HG03064 (cell line): ENCODE measurements around the gene SLC25A39.

ENCODE experiments used
- ATAC-seq: cut with Tn5 transposase; IDR thresholded peaks from one replicate; pipeline ENCODE4 v1.9.1; 2021; ENCODE audit warnings: low read depth; ENCODE audit not compliant: unreplicated experiment

The SLC25A39 gene

DNA sequence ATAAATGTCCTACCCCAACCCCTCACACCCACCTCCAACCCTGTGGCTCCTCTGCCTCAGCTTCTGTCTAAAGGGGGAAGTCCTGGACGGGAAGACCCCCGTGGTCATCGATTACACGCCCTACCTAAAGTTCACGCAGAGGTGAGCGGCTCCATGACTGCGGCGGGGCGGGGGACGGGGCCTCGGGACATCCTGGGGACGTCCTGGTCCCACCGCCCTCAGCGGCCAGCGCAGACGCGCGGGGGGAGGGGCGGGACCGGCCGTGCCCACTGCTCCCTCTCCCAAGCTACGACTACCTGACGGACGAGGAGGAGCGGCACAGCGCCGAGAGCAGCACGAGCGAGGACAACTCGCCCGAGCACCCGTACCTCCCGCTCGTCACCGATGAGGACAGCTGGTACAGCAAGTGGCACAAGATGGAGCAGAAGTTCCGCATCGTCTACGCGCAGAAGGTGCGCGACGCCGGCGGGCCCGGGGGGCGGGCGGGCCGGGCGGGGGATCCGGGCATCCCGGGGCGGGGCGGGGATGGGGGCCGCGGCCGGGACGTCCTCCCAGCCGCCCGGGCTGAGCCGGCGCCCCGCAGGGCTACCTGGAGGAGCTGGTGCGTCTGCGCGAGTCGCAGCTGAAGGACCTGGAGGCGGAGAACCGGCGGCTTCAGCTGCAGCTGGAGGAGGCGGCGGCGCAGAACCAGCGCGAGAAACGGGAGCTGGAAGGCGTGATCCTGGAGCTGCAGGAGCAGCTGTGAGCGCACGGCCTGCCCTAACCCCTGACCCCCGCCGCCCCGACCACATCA is 9.6 kb downstream of the SLC25A39 start:
- ATAC-seq = no peak

DNA sequence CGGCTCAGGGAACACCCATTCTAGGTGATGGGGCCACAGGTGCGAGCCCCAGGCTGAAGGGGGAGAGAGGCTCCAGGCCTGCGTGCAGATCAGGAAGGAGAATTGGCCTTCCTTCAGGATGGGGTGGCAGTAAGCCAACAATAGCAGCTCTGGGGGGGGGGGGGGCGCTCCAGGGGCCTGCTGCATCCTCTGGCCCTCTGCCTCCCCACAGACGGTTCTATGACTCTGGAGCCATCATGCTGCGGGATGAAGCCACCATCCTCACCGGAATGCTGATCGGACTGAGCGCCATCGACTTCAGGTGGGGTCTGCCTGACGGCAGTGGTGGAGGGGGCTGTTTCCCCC is 10.1 kb downstream of the SLC25A39 start:
- no peak for ATAC-seq

DNA sequence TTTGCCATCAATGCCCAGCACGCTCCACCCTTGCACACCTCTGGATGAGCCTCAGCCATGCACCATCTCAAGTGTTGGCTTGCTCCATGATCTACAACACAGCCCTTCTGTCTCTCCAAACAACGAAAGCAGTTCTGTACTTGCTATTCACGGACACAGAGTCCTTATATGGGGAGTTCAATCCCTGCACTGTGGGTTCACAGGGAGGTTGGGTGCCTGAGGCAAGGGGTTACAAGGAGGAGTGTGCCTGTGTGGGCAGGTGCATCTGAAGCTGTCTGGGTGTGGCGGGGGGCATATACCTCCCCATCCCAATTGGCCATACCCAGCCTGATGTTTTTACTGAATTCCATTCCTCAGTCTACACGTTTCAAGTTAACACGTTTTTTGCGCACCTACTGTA is 10.6 kb downstream of the SLC25A39 start:
- no peak for ATAC-seq

DNA sequence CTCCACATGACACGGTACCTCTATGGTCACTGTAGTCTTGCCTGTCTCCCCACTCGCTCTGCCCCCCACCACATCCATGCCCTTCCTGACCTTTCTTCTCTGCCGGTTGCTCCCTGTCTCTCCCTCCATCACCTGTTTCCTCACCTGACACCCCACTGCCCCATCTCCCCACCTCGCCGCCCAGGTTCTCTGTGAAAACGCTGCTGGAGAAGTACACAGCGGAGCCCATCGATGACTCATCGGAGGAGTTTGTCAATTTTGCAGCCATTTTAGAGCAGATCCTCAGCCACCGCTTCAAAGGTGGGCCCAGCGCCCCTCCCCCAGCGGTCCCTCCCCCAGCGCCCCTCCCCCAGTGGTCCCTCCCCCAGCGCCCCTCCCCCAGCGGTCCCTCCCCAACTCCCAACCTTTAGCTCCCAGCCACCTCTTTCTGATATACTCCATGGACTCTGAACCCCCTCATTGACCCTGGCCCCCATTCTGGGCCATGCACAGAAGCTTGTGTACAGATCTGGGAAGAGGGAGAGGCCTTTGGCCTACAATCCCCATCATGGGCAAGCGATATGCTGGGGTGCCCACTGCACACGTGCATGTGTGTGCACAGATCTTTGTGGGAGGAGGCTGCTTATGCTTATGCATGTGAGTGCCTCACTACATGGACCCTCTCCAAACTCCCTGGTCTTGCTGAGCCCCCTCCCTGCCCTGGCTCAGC is 12.1 kb downstream of the SLC25A39 start:
- no peak for ATAC-seq

- ATAC-seq = no peak
These were observed 13.0 kb downstream of the SLC25A39 start for GRCh38 chr17:44311562-44312181.

- no peak for ATAC-seq
These were observed 13.8 kb downstream of the SLC25A39 start for GRCh38 chr17:44310609-44311376.

DNA sequence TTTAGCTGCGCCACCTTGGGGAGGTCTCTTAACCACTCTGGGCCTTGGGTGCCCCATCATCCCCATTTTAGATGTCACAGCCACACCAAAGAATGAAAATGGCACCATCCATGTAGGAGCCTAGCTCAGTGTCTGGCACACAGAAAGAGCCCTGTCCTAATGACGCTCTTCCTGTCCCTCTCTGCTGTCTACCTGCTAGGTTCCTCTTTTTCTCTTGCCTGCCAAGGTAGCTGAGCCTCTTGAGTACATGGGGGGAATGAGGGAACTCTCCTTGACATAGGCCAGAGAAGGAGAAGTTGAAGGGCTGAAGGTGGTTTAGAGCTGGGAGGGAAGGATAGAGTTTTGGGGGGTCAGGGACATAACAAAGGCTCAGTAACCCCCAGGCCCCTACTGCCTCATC is 14.4 kb downstream of the SLC25A39 start:
- ATAC-seq = no peak

GRCh38 chr17:44309472-44309871 is 15.2 kb downstream of the SLC25A39 start:
- no peak for ATAC-seq

DNA sequence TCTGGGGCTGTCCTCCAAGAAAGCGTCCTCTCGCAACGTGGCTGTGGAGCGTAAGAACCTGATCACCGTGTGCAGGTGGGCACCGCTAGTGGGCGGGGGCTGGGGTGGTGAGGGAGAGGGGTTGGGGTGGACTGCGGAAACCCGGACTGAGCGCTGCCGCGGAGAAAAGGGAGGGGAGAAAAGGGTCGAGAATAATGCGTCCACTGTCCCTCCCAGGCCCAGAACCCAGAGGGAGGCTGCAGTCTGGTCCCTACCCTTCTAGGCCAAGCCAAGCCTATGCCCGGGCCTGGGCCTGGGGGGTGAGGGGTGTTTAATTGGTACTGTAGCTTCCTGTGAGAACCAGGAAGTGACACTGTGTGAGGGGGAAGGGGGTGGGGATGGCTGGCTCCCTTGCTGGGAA is 15.8 kb downstream of the SLC25A39 start:
- ATAC-seq = no peak

DNA sequence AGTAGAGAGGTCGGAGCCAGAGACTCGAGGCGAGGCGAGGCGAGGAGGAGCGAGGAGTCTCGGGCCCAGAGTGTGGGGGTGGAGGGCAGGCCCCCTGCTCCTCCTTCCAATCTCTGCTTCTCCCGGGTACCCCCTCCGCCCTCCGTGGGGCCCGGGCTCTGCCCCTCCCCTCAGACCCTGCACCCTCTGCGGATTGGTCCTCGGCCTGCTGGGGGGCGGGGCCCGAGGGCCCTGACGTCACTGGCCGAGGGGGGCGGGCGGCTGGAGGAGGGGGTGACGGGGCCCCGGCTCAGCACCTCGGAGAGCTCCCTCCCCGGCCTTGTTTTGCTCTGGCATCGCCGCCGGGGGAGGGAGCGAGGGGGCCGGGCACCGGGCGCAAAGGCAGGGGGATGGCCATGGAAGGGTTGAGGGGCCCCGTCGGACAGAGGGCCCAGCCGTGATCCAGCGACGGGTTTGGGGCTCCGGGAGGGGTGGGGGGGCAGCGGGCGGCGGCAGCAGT is 16.3 kb downstream of the SLC25A39 start, which contains the start of gene RUNDC3A:
Gene RUNDC3A (plus strand): TSS at position 282 of the 499 bp plus-strand sequence. CDS start 232 bp downstream, outside the sequence.
- ATAC-seq = no peak

DNA sequence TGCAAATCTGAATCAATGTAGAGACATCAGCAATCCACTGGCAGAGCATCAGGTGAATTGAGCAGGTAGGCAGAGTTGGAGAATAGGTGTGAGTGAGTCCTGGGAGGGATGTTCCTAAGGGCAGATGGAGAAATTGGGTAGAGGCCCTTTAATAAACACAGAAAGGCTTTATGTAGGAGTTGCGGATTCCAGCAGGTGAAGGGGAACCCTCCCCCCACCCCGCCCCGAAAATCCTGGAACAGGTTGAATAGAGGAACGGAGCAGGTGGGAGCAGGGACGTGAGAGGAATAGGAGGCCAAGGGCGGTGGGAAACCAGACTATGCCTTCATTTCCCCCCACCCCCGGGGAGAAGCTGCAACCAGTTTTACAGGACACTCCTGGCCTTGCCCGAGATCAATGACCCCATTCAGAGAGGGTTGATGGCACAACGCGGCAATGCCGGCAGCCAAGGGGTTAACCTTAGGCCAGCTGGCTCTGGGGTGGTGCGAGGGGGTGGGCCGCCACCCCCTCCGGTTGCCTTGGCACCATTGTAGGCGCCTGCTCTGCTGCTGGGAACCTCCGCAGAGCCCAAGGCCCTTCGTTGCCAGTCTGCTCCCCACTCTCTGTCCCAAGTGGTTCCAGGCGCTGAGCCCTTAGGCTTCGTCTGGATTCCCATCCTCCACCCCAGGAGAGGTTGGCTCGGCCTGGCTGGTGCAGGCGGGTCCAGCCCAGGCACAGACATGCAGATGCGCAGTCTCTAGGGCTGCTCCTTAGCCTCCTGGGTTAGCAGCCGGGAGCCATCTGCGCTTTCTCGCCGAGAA is 17.0 kb downstream of the SLC25A39 start:
- ATAC-seq = no peak

- ATAC-seq = no peak
These were observed 20.0 kb downstream of the SLC25A39 start for GRCh38 chr17:44304651-44305050.

DNA sequence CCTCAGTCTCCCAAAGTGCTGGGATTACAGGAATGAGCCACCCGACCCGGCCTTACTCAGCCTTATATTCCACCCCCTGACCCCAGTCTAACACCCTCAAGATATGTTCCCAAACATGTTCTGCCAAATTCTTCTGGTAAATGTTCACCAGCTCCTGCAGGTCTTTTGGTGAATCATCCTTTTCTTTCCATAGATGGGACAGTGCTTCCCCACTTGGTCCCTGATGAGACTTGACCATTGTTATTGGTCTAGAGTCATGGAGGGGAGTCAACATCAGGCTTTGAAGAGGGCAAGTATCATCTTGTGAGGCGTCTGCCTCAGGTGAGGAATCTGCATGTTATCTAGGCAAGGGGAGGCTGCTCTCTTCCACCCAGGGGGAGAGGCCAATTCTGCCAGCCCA is 26.6 kb downstream of the SLC25A39 start:
- no peak for ATAC-seq

DNA sequence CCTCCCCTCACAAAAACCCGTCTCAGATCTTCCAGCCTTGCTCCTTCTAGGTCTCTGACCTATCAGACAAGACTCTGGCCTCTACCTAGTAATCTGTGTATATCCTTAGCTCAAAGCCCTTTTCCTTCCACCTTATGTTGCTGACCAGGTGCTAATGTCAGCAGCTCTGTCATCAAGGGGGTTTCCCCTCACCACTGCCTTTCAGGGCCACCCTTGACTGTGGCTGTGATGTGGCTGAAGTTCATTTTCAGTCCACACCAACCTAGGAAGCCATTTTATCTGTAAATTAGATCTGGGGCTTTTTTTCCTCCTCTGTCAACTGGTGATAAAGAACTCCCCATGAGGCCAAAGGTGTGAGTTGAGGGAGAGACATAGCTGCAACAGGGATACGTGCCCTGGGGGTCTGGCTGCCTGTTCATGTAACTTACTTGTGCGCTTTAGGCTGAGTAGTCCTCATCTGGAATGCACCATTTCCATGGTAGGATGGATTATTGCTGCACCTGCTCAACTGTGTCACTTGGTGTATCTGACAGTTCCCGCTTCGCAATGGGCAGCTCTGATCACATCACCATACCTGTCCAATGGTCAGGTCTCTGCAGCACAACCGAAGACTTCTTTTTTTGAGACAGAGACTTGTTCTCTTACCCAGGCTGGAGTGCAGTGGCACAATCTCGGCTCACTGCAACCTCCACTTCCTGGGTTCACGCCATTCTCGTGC is 31.0 kb downstream of the SLC25A39 start:
- no peak for ATAC-seq

- ATAC-seq = no peak
These were observed 37.0 kb downstream of the SLC25A39 start for GRCh38 chr17:44287651-44288050.

DNA sequence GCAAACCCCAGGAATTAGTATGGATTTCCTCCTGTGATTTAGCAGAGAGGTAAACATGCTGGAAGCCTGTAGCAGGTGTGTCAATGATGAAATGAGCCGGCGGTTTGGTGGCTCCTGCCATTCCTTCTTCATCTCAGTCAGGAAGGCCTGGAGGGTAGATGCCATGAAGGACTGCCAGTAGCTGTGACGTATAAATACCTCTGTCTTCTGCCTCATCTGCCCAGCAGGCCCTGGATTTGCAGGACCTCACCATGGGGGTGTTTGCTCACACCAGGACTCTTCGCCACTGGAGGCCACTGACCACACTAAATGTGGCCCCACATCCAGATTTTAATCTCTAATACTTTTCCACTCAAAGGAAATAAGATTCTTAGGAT is 40.6 kb downstream of the SLC25A39 start:
- ATAC-seq = no peak

- no peak for ATAC-seq
These were observed 41.1 kb downstream of the SLC25A39 start for GRCh38 chr17:44283344-44284023.

GRCh38 chr17:44282264-44282663 is 42.4 kb downstream of the SLC25A39 start:
- no peak for ATAC-seq

GRCh38 chr17:44281570-44281969 is 43.1 kb downstream of the SLC25A39 start:
- ATAC-seq = no peak
